HG03432 (cell line): ENCODE data around the gene NAT8L.

Experiments
- ATAC-seq: cut with Tn5 transposase; IDR thresholded peaks from one replicate; pipeline ENCODE4 v1.9.1; 2021; ENCODE audit warnings: mild to moderate bottlenecking, moderate library complexity; ENCODE audit not compliant: unreplicated experiment

The NAT8L gene

DNA sequence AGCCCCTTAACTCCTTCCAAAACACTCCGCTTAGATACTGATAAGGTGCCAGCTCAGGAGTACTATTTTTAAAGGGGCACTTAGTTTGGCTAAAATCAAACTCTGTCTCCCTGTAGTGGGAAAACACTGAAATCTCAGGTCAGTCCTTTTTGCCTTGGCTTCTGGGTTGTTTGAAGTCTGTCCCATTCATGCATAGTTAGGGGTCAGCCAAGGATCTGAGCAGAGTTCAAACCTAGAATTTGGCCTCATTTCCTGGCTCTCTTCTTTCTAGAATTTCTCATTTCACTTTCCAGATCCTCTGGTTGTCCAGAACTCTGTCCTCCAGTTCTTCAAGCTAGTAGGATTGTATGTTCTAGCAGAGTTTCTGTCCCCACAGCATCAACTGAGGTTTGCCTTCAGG lies 31.5 kb downstream of the NAT8L start:
- ATAC-seq: no peak

DNA sequence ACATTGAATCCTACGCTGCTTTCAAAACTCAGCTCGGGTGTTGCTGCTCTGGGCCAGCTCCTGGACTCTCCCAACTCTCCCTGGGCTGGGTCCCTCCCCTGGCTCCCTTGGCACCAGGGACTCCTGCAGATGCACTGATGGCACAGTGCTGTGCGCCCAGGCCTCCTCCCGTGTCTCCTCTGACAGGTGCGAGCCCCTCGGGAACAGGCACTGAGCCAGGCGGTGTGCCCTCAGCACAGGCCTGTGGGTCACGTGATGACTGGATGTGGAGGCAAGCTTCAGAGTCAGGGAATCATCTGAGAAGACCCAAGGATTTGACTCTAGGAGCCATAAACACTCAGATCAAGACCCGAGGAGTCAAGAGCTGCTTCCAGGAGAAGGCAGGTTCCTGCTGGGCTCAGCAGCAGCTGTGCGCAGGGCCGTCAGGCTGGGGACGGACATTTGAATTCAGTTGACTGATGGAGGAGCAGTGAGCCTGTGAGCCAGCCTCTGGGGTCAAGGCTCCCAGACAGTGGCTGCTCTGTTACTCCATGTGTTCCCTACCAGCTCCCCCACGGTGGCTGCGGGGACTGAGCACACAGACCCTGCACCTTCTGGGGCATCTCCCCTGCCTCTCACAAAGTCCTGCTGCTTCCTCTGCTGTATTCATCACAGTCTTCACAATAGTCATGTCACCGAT lies 33.0 kb downstream of the NAT8L start:
- no peak for ATAC-seq

- ATAC-seq: no peak
Measured at GRCh38 chr4:2092669-2093053, 33.5 kb downstream of the NAT8L start.

DNA sequence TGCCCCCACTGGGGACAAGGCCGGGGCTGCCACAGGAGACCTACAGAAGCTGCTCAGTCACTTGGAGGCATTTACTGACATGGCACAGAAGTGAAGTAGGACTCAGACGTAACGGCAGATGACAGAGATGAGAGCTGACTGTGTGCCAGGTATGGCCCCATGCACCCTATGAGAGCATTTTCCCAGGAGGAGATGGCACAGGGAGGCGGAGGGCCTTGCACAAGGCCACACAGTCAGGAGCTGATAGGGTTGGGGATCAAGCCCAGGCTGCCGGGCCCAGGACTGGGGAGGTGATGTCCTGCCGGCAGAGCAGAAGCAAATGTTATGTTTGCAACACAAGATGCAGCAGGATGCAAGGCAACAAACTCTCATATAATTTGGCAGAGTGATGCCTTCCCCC lies 34.1 kb downstream of the NAT8L start:
- no peak for ATAC-seq

GRCh38 chr4:2094545-2094944 lies 35.4 kb downstream of the NAT8L start:
- no peak for ATAC-seq

DNA sequence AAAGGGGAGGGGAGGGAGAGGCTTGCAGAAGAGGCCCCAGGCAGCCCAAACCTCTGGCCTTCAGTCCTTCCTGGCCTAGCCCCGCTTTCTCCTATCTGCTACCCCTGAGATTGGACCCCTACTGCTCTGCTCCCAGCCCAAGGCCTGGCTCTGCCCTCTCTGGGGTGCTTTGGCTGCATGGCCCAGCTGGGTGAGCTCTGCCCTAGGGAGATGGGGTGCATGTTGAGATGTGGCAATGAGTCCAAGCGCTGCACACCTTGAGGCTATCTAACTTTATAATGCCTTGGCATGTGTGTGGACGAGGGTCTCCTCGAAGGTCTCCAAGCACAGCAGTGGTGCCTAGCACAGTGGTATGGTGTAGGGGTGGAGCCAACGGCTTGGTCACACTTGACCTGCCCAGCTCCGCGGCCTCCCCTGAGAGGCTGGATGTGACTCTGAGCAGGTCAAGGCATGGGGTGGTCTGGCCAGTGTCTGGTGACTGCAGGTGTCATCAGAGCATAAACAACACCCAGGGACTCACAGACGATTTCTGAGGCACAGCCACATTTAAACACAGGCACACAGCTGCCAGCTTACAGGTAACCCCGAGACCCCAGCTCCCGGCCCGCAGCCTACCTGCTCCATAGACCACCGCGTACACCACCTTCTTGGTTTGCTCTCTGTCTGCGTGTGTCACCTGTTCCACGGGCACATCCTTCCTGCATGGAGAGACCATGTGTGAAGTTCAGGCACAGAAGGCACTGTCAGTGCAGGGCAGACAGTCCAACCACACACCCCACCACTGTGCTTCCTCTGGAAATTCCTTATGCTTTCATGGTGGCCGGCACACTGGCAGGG lies 36.3 kb downstream of the NAT8L start:
- ATAC-seq: no peak

DNA sequence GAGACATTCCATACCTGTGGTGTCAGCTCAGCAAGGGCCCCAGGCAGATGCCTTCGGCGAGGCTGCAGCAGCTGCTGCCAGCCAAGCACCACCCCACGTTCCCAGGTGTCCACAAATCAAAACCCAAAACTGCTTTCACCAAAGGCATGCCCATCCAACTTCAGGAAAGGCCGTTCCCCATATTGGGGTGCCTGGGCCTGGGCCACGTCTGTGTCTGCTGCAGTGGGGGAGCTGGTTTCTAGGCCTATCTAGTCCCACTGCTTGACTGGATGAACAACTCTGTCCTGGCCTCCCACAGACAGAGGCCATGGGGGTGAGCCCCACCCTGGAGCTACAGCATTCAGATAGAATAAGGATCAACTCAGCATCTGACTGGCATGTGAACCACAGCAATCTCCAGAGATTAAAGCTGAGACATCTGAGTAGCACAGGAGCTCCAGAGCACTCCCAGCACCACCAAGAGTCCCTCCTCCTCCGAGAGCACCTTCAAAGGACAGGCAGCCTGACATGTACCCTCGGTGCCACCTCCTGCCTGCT lies 37.0 kb downstream of the NAT8L start:
- no peak for ATAC-seq

- no peak for ATAC-seq
Measured at GRCh38 chr4:2101346-2102044, 42.4 kb downstream of the NAT8L start.

DNA sequence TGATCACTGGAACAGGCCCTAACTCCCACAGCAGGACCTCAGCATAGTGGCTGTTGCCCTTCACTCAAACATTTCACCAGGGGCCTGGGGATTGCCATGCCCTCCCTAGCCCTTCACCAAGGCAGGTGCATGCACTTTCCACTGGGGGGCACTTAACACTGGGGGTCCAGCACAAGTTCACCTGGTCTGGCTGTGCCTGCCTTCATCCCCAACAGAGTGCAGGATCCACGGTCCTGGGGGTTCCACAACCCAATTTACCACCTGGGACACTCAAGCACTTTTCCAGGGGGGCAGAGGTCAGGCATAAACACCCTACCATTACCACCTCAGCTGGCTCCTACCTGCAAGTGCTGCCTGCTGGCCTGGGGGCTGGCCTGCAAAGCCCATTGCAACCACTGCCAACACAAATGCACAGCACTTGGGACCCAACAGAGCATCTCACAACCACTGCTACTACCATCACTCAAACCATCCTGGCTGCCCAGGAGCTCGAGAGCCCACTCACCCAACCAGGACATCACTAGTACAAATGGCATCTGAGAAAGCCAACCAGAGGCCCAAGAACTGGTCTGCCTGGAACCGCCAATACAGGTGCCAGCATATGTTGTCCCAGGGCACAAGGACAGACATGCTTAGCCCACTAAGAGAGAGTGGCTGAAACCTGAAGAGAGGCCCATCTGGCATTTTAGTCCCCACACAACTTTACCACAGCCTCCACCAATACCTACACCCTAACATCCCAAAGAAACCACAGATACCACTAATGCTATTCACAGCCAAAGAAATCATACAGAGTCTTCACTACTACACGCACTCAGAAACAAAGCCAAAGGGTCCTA lies 43.1 kb downstream of the NAT8L start:
- ATAC-seq: no peak

- no peak for ATAC-seq
Measured at GRCh38 chr4:2103127-2103842, 44.2 kb downstream of the NAT8L start.

DNA sequence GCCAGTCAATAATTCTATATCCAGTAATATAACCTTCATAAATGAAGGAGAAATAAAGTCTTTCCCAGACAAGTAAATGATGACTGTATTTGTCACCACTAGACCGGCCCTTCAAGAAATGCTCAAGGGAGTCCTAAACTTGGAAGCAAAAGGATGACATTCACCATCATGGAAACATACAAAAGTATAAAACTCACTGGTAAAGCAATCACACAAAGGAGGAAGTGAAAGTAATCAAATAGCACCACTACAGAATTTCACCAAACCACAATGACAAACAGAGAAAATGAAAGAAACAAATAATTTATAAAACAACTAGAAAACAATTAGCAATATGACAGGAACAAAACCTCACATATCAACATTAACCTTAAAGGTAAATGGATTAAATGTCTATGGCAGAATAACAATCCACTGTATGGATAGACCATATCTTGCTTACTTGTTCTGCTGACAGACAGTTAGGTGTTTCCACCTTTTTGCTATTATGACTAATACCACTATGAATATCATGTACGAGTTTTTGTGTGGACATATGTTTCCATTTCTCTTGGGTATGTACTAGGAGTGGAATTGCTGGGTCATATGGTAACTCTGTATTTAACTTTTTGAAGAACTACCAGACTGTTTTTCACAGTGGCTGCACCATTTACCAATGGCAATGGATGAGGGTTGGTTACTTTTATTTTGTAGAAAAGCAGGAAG lies 44.9 kb downstream of the NAT8L start:
- no peak for ATAC-seq

DNA sequence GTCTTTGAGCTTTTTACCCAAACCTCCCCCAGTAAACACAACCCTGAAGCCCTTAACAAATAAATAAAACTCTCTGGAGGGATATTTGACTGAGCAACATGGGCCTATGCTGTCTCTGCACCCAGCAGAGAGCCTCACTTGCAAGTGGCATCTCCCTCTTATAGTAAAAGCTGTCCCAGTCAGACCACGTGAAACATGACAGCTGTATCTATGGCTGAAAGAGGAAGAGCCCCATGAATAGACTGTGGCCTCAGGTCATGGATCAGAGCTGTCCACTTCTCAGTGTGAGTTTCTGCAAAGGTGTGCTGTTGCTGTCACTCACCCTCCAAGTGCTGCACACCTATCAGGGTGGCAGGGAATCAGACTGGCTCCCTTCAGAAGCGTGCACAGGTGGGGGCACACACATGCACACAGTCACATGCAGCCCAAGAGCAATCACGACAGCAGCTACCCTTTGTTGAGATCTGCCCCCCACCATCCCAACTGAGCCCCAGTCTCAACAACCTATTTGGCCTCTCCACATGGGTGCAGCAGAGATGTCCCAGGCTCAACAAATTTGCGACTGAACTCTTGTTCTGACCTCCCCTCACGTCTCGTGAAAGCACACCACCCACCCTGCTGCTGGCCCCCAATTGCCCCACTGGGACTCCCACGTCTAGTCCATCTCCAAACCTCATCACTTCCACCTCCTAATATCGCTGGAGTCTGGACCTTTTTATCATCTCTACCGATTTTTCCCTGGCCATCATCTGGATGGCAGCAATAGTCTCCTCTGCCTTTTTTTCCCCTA lies 45.6 kb downstream of the NAT8L start:
- no peak for ATAC-seq

DNA sequence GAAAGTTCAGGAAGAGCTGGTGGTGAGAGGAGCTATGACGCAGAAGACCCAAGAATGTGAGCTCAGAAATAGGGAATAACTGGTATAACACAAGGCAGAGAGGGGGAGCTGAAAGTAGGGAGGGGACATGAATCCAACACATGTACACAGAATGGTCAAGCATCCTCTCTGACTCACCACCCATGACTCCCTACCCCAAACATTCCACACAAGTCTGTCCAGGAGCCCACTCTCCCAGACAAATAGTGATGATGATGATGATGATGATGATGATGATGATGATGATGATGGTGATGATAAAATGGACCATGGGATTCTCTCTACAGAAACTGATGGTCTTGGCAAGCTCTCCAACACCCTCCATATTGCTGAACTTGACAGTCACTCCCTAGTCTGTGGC lies 46.4 kb downstream of the NAT8L start:
- ATAC-seq: no peak

DNA sequence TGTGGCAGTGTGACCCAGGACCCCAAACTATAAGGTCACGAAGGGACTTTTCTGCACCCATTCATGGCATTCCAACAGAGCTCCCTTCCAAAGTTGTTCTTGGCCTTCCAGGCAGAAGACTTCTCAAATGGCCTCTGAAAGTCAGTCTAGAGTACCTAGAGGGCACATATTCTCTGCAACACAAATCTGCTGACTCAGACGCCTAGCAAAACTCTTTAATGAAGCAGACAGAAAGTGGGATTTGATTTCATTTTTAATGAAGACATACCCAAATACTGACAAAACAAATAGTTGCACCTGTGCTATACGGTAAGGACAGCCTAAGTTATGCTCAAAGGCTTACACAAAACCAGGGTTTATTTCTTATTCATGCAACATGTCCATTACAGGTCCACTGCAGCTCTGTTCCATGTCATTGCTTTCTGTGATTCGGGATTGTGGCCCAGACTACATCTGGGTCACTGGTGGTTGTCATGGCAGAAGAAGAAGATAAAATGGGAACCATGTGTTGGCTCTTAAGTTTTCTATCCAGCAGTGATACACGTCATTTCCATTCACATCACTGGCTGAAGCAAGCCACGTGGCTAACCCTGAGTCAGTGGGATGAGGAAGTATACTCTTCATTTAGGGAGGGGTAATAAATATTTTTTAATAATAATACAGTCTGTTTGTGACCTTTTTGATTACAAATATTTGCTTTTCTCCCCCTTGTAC lies 57.7 kb downstream of the NAT8L start:
- no peak for ATAC-seq
